Right lobe of liver (tissue), 4 donors: Measurements from ENCODE around the gene GALNT2.

Experiments used
- CTCF ChIP-seq, 4 donors: fragments of 200-600 bp in 3 of 4; fragments of 450-650 bp in 1 of 4; IDR thresholded peaks; one replicate each; pipeline versions ENCODE4 v1.5.1 to v1.8.0; 2016 to 2022; ENCODE audit warnings: antibody characterized with exemption in 4 of 4, mild to moderate bottlenecking in 2 of 4
- POLR2A ChIP-seq: fragments of 450-650 bp; IDR thresholded peaks from one replicate; pipeline ENCODE4 v1.6.1; 2017; ENCODE audit warnings: antibody characterized with exemption, mild to moderate bottlenecking
- donor health status: DM: no; HTN: no; CAD: no.
- donor health status: DM: no; HTN: no; CAD: no.
- donor health status: DM: no; HTN: yes; CAD: no.

GRCh38 chr1:230295367-230295766, 228.3 kb downstream of the GALNT2 start:
- TF ChIP-seq CTCF (IDR thresholded peaks at IDR 0.05), result no peak
- no peak for TF ChIP-seq POLR2A
